Measurements from ENCODE around the gene COLGALT1.
"Not testable (repeated sequence)": the region's sequence is repeated elsewhere in the genome, so short reads cannot be mapped to it uniquely, and the experiment has no call there.

The COLGALT1 gene

GRCh38 chr19:17562561-17562960, 7.1 kb downstream of the COLGALT1 start:
- DNase-seq = no peak

GRCh38 chr19:17564781-17565180, 9.3 kb downstream of the COLGALT1 start:
- no peak for DNase-seq

- DNase-seq = no peak
These were observed 10.2 kb downstream of the COLGALT1 start for GRCh38 chr19:17565611-17566010.

GRCh38 chr19:17567940-17568339, 12.5 kb downstream of the COLGALT1 start:
- DNase-seq = no peak

- DNase-seq = not testable (repeated sequence)
These were observed 14.8 kb downstream of the COLGALT1 start for GRCh38 chr19:17570291-17570690.

- DNase-seq = no peak
These were observed 15.3 kb downstream of the COLGALT1 start for GRCh38 chr19:17570791-17571190.

GRCh38 chr19:17572638-17573037, 17.2 kb downstream of the COLGALT1 start:
- DNase-seq = no peak

GRCh38 chr19:17575871-17576757, 20.7 kb downstream of the COLGALT1 start:
- no peak for DNase-seq

GRCh38 chr19:17576758-17577456, 21.5 kb downstream of the COLGALT1 start:
- DNase-seq = no peak

GRCh38 chr19:17577457-17578097, 22.1 kb downstream of the COLGALT1 start:
- no peak for DNase-seq

GRCh38 chr19:17579661-17580244, 24.3 kb downstream of the COLGALT1 start:
- peak; percentile 15 for DNase-seq

- no peak for DNase-seq
These were observed 25.2 kb downstream of the COLGALT1 start for GRCh38 chr19:17580470-17581144.

GRCh38 chr19:17581211-17581874, 25.9 kb downstream of the COLGALT1 start:
- DNase-seq = no peak

GRCh38 chr19:17582613-17583012, 27.2 kb downstream of the COLGALT1 start:
- DNase-seq = no peak

GRCh38 chr19:17584132-17584531, 28.7 kb downstream of the COLGALT1 start:
- DNase-seq = no peak

- DNase-seq = not testable (repeated sequence)
These were observed 29.9 kb downstream of the COLGALT1 start for GRCh38 chr19:17585395-17585794.

GRCh38 chr19:17590866-17591265, 35.4 kb downstream of the COLGALT1 start:
- no peak for DNase-seq

- DNase-seq = not testable (repeated sequence)
These were observed 38.8 kb downstream of the COLGALT1 start for GRCh38 chr19:17594296-17594695.

GRCh38 chr19:17598063-17598462, 42.6 kb downstream of the COLGALT1 start:
- not testable (repeated sequence) for DNase-seq

GRCh38 chr19:17598953-17599352, 43.5 kb downstream of the COLGALT1 start:
- DNase-seq = no peak

- no peak for DNase-seq
These were observed 44.3 kb downstream of the COLGALT1 start for GRCh38 chr19:17599780-17600179.

GRCh38 chr19:17601683-17602082, 46.2 kb downstream of the COLGALT1 start:
- no peak for DNase-seq
